Measurements from ENCODE around the gene PLEKHM3. TPM values are rescaled to one million over a fixed set of nuclear protein-coding genes. Genes with fewer than 3 reads are reported as not detected.

The PLEKHM3 gene
- total and polyA plus RNA-seq, 4 donors: 3.0 to 18.3 (median 5.5) TPM

GRCh38 chr2:207991944-207992343, 33.4 kb downstream of the PLEKHM3 start:
- 98% methylated on average over 1 of the region's 1 CpG for WGBS
- Histone ChIP-seq H3K36me3 (ENCODE audit: control insufficient read depth in 4 of 4, insufficient read depth in 3 of 4, low read depth in 1 of 4, low read length in 3 of 4) (no peaks in the 10 kb centered on the region), H3K27ac (ENCODE audit: low read depth in 1 of 2, low read length in 2 of 2) (no peak overlapping the region), H3K27me3 (ENCODE audit: control insufficient read depth in 4 of 4, insufficient read depth in 4 of 4, low read length in 3 of 4) (no peaks in the 10 kb centered on the region), H3K4me3 (ENCODE audit: low read depth in 1 of 3, low read length in 3 of 3) (no peak overlapping the region), H3K9ac (ENCODE audit: low read depth in 1 of 2, low read length in 2 of 2) (no peak overlapping the region), H3K4me1 (ENCODE audit: control insufficient read depth in 4 of 4, insufficient read depth in 4 of 4, low read length in 3 of 4) (no peaks in the 10 kb centered on the region), H3K9me3 (ENCODE audit: control insufficient read depth in 4 of 4, low read length in 3 of 4) (no peaks in the 10 kb centered on the region)
- DNase-seq (ENCODE audit: low spot score): no peak
- TF ChIP-seq, protein P1, sequence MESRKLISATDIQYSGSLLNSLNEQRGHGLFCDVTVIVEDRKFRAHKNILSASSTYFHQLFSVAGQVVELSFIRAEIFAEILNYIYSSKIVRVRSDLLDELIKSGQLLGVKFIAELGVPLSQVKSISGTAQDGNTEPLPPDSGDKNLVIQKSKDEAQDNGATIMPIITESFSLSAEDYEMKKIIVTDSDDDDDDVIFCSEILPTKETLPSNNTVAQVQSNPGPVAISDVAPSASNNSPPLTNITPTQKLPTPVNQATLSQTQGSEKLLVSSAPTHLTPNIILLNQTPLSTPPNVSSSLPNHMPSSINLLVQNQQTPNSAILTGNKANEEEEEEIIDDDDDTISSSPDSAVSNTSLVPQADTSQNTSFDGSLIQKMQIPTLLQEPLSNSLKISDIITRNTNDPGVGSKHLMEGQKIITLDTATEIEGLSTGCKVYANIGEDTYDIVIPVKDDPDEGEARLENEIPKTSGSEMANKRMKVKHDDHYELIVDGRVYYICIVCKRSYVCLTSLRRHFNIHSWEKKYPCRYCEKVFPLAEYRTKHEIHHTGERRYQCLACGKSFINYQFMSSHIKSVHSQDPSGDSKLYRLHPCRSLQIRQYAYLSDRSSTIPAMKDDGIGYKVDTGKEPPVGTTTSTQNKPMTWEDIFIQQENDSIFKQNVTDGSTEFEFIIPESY (IDR thresholded peaks at IDR 0.05): no peak
- TF ChIP-seq RAD21 (IDR thresholded peaks at IDR 0.05) (no peak), FOXA2 (IDR thresholded peaks at IDR 0.05) (no peak), SP1 (IDR thresholded peaks at IDR 0.05) (no peak), YY1 (IDR thresholded peaks at IDR 0.05) (no peak), EGR1 (IDR thresholded peaks at IDR 0.05; ENCODE audit: low read depth in 2 of 2) (no peak), RXRA (IDR thresholded peaks at IDR 0.05) (no peak), JUND (IDR thresholded peaks at IDR 0.05) (no peak), NR2F2 (IDR thresholded peaks at IDR 0.05) (no peak), GABPA (IDR thresholded peaks at IDR 0.05 in 1 of 2, conservative IDR thresholded peaks at IDR 0.05 in 1 of 2) (no peak), TAF1 (conservative IDR thresholded peaks at IDR 0.05) (no peak), HNF4G (IDR thresholded peaks at IDR 0.05) (no peak), REST (IDR thresholded peaks at IDR 0.05) (no peak), FOXA1 (IDR thresholded peaks at IDR 0.05) (no peak), HNF4A (conservative IDR thresholded peaks at IDR 0.05) (no peak)
- TF ChIP-seq, protein P2, sequence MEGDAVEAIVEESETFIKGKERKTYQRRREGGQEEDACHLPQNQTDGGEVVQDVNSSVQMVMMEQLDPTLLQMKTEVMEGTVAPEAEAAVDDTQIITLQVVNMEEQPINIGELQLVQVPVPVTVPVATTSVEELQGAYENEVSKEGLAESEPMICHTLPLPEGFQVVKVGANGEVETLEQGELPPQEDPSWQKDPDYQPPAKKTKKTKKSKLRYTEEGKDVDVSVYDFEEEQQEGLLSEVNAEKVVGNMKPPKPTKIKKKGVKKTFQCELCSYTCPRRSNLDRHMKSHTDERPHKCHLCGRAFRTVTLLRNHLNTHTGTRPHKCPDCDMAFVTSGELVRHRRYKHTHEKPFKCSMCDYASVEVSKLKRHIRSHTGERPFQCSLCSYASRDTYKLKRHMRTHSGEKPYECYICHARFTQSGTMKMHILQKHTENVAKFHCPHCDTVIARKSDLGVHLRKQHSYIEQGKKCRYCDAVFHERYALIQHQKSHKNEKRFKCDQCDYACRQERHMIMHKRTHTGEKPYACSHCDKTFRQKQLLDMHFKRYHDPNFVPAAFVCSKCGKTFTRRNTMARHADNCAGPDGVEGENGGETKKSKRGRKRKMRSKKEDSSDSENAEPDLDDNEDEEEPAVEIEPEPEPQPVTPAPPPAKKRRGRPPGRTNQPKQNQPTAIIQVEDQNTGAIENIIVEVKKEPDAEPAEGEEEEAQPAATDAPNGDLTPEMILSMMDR (IDR thresholded peaks at IDR 0.05; ENCODE audit: low read depth, low read length, missing input control): no peak
- TF ChIP-seq, protein P3, sequence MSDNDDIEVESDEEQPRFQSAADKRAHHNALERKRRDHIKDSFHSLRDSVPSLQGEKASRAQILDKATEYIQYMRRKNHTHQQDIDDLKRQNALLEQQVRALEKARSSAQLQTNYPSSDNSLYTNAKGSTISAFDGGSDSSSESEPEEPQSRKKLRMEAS (IDR thresholded peaks at IDR 0.05): no peak
- TF ChIP-seq, protein P4, sequence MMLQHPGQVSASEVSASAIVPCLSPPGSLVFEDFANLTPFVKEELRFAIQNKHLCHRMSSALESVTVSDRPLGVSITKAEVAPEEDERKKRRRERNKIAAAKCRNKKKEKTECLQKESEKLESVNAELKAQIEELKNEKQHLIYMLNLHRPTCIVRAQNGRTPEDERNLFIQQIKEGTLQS (IDR thresholded peaks at IDR 0.05): no peak

All from liver (tissue), 9 donors.